Activated naive CD8-positive, alpha-beta T cell treated with anti-CD3 and anti-CD28 coated beads, Interleukin-2, amount 10 ng/mL, durations not matched to agents 7 days and 5 days (primary cell): ENCODE measurements around the gene OGFR. TPM values are rescaled to one million over a fixed set of nuclear protein-coding genes. Genes with fewer than 3 reads are reported as not detected.
A peak's percentile ranks its signal among the peaks of the same experiment; 100 is the strongest.

ENCODE experiments used
- ATAC-seq: fragments of 150-1000 bp; cut with Tn5 transposase; one replicate; pipeline ENCODE4 v1.10.0; 2021; ENCODE audit warnings: low read depth, moderate library complexity
- POLR2A ChIA-PET: fragments of 350-600 bp; sonication (Branson Sonifier 250); formaldehyde crosslinking; loops from one replicate; lab custom pipeline; 2021; ENCODE audit warnings: antibody characterized with exemption; lab: Charles Lee
- DNase-seq: peaks from one replicate; pipeline ENCODE4 v3.0.0; 2021
- H3K27ac Mint-ChIP-seq: one replicate; pipeline ENCODE4 v1.8.0; 2022; ENCODE audit warnings: mild to moderate bottlenecking, mixed read lengths
- H3K27me3 Mint-ChIP-seq: one replicate; pipeline ENCODE4 v1.8.0; 2022; ENCODE audit warnings: mild to moderate bottlenecking, moderate library complexity, mixed read lengths
- H3K36me3 Mint-ChIP-seq: one replicate; pipeline ENCODE4 v1.8.0; 2021; ENCODE audit warnings: mild to moderate bottlenecking, mixed read lengths
- H3K4me1 Mint-ChIP-seq: one replicate; pipeline ENCODE4 v1.8.0; 2021; ENCODE audit warnings: mixed read lengths
- H3K4me3 Mint-ChIP-seq: one replicate; pipeline ENCODE4 v1.8.0; 2022; ENCODE audit warnings: mild to moderate bottlenecking, moderate library complexity, mixed read lengths
- H3K9me3 Mint-ChIP-seq: one replicate; pipeline ENCODE4 v1.8.0; 2021; ENCODE audit warnings: mixed read lengths
- total RNA-seq, 2 experiments: library from RNA; stranded (reverse); gene quantifications; one replicate each; pipeline ENCODE4 v1.2.3, GENCODE V29; 2021

The OGFR gene
- total RNA-seq, 2 experiments from 2014 or later, result 80.8 to 81.1 TPM

- Mint-ChIP-seq H3K36me3 (no peaks in the 10 kb centered on the region), H3K9me3 (no peaks in the 10 kb centered on the region), H3K4me3 (no peak overlapping the region), H3K27me3 (no peaks in the 10 kb centered on the region), H3K4me1 (peaks cover 4% of the 10 kb centered on the region), H3K27ac (no peak overlapping the region)
- POLR2A ChIA-PET, result no interaction called here
- DNase-seq (no peak), ATAC-seq (no peak)
Observed at GRCh38 chr20:62764156-62764935, 40.3 kb upstream of the OGFR start.

GRCh38 chr20:62765021-62765420, 39.6 kb upstream of the OGFR start:
- POLR2A ChIA-PET, result interaction anchor here (0.6 kb wide), 1 partner anchor 79 kb away, joined by 3 read pairs; no protein-coding TSS in a partner anchor
- no peaks in the 10 kb centered on the region for H3K27me3 Mint-ChIP-seq
- H3K36me3 Mint-ChIP-seq, result no peaks in the 10 kb centered on the region
- H3K9me3 Mint-ChIP-seq, result no peaks in the 10 kb centered on the region
- DNase-seq, result no peak
- peak overlapping the region; percentile 16 for H3K27ac Mint-ChIP-seq
- H3K4me1 Mint-ChIP-seq, result peaks cover 4% of the 10 kb centered on the region
- H3K4me3 Mint-ChIP-seq, result no peak overlapping the region
- ATAC-seq, result no peak

GRCh38 chr20:62765432-62766070, 39.1 kb upstream of the OGFR start:
- Mint-ChIP-seq H3K4me1 (peaks cover 4% of the 10 kb centered on the region), H3K36me3 (no peaks in the 10 kb centered on the region), H3K4me3 (no peak overlapping the region), H3K27me3 (no peaks in the 10 kb centered on the region), H3K9me3 (no peaks in the 10 kb centered on the region), H3K27ac (no peak overlapping the region)
- DNase-seq (no peak), ATAC-seq (no peak)
- POLR2A ChIA-PET, result interaction anchor here (0.6 kb wide), 1 partner anchor 79 kb away, joined by 3 read pairs; no protein-coding TSS in a partner anchor

- ATAC-seq, result no peak
- Mint-ChIP-seq H3K4me1 (peaks cover 4% of the 10 kb centered on the region), H3K36me3 (no peaks in the 10 kb centered on the region), H3K4me3 (no peak overlapping the region), H3K9me3 (no peaks in the 10 kb centered on the region), H3K27me3 (no peaks in the 10 kb centered on the region), H3K27ac (no peak overlapping the region)
- POLR2A ChIA-PET, result no interaction called here
- DNase-seq, result no peak
Observed at GRCh38 chr20:62766071-62766450, 38.6 kb upstream of the OGFR start.

GRCh38 chr20:62766716-62767115, 37.9 kb upstream of the OGFR start:
- Mint-ChIP-seq H3K4me1 (peaks cover 4% of the 10 kb centered on the region), H3K27ac (no peak overlapping the region), H3K36me3 (no peaks in the 10 kb centered on the region), H3K4me3 (no peak overlapping the region), H3K9me3 (no peaks in the 10 kb centered on the region), H3K27me3 (no peaks in the 10 kb centered on the region)
- ATAC-seq (no peak), DNase-seq (no peak)
- POLR2A ChIA-PET, result interaction anchor here (1.2 kb wide), 1 partner anchor 63 kb away, joined by 4 read pairs; no protein-coding TSS in a partner anchor

- H3K4me1 Mint-ChIP-seq, result peaks cover 6% of the 10 kb centered on the region
Observed at GRCh38 chr20:62768234-62768546, 36.4 kb upstream of the OGFR start.

DNA sequence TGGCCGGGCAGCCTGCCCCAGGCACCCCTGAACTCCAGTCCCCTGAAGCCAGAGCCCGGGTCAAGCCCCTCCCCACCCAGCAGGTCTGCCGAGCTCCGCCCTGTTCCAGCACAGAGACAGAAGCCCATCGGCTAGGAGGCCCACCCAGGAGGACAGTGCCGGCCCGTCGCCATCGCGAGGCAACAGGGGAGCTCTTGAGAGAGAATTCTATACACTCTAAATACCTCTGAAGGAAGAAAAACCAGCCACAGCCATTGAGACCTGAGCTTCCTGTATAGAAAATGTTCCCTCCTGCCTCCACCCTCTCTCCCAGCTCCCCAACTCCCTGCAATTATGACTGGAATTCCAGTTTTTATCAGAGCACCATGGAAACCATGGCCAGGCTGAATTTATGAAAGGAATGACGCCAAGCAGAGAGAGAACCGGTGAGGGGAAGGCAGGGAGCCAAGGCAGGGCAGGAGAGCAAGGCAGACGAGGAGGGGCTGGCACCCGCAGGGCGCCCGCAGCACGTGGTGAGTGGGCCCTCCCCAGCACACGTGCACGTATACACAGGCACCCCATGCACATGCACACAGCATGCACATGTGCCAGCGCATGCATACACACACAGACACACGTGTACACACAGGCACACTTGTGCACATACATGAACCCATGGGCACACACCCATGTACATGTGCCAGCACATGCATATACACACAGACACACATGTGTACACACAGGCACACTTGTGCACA, 35.9 kb upstream of the OGFR start:
- Mint-ChIP-seq H3K4me1 (peaks cover 6% of the 10 kb centered on the region), H3K9me3 (no peaks in the 10 kb centered on the region), H3K4me3 (no peak overlapping the region), H3K27ac (no peak overlapping the region), H3K27me3 (no peaks in the 10 kb centered on the region), H3K36me3 (no peaks in the 10 kb centered on the region)
- POLR2A ChIA-PET, result no interaction called here
- DNase-seq, result no peak
- no peak for ATAC-seq

More at GRCh38 chr20:62768234-62768546, 36.4 kb upstream of the OGFR start:
- Mint-ChIP-seq H3K9me3 (no peaks in the 10 kb centered on the region), H3K4me3 (no peak overlapping the region), H3K27me3 (no peaks in the 10 kb centered on the region), H3K36me3 (no peaks in the 10 kb centered on the region), H3K27ac (no peak overlapping the region)
- no peak for DNase-seq
- POLR2A ChIA-PET, result interaction anchor here (1.2 kb wide), 1 partner anchor 65 kb away, joined by 4 read pairs; no protein-coding TSS in a partner anchor
- no peak for ATAC-seq

GRCh38 chr20:62769346-62770071, 35.1 kb upstream of the OGFR start:
- no peaks in the 10 kb centered on the region for H3K36me3 Mint-ChIP-seq
- no peak for DNase-seq
- POLR2A ChIA-PET, result no interaction called here
- H3K27me3 Mint-ChIP-seq, result no peaks in the 10 kb centered on the region
- H3K9me3 Mint-ChIP-seq, result no peaks in the 10 kb centered on the region
- H3K4me3 Mint-ChIP-seq, result no peak overlapping the region
- ATAC-seq, result no peak
- H3K4me1 Mint-ChIP-seq, result peaks cover 6% of the 10 kb centered on the region
- H3K27ac Mint-ChIP-seq, result no peak overlapping the region

DNA sequence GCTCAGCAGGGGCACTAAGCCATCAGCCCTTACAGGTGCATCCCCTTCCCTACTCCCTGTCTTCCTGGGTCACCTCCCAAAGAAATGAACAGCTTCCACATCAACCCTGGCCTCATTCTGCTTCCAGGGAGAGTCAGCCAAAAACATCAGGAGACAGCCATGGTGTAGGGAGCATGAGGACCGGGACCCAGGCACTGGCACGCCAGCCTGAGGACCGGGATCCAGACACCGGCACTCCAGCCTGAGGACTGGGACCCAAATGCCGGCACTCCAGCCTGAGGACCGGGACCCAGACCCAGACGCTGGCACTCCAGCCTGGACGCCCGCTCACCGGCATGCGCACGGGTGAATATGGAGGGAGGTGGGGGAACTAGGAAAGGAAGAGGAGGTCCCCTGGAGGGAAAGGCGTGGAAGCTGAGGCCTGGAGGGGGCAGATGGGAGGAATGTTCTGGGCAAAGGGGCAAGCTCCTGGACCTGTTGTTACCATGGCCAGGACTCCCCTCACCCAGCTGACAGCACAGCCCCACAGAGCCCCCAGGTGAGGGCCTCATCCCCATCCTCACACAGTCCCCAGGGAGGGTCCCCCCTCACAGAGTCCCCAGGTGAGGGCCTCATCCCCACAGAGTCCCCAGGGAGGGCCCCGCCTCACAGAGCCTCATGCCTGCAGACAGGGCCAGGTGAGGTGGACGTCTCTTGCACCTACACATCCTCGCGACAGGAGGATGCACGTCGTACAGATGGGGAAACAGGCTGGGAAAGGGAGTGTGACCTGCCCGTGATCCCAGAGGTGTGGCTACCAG, 34.3 kb upstream of the OGFR start:
- peaks cover 9% of the 10 kb centered on the region for H3K4me1 Mint-ChIP-seq
- H3K27me3 Mint-ChIP-seq, result no peaks in the 10 kb centered on the region
- H3K27ac Mint-ChIP-seq, result no peak overlapping the region
- POLR2A ChIA-PET, result no interaction called here
- ATAC-seq (no peak), DNase-seq (no peak)
- H3K4me3 Mint-ChIP-seq, result no peak overlapping the region
- no peaks in the 10 kb centered on the region for H3K9me3 Mint-ChIP-seq
- H3K36me3 Mint-ChIP-seq, result no peaks in the 10 kb centered on the region

DNA sequence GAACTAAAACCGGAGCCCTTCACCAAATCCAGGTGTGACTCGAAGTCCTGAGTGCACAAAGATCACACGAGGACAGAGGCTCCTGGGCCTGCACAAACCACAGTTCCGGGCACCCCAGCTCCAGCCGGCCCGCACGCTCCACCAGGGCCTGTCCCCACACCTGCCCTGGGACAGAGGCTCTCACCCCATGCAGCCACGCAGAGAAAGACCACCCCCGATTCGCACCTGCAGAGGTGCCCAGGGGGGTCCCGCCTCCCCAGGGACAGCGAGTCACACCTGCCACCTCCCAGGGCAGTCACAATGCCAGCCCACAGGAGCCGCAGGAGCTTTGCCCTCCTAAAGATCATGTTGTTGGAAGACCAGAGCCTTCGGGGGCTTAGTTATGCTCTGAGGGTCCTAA, 33.7 kb upstream of the OGFR start:
- no peak overlapping the region for H3K4me3 Mint-ChIP-seq
- peaks cover 12% of the 10 kb centered on the region for H3K4me1 Mint-ChIP-seq
- H3K9me3 Mint-ChIP-seq, result no peaks in the 10 kb centered on the region
- POLR2A ChIA-PET, result no interaction called here
- DNase-seq (no peak), ATAC-seq (no peak)
- H3K36me3 Mint-ChIP-seq, result no peaks in the 10 kb centered on the region
- H3K27ac Mint-ChIP-seq, result no peak overlapping the region
- no peaks in the 10 kb centered on the region for H3K27me3 Mint-ChIP-seq

- peaks cover 17% of the 10 kb centered on the region for H3K4me1 Mint-ChIP-seq
- H3K36me3 Mint-ChIP-seq, result no peaks in the 10 kb centered on the region
- no peaks in the 10 kb centered on the region for H3K9me3 Mint-ChIP-seq
- no peak overlapping the region for H3K27ac Mint-ChIP-seq
- no peaks in the 10 kb centered on the region for H3K27me3 Mint-ChIP-seq
- no peak overlapping the region for H3K4me3 Mint-ChIP-seq
- POLR2A ChIA-PET, result no interaction called here
- ATAC-seq, result no peak
- DNase-seq, result no peak
Observed at GRCh38 chr20:62771396-62772102, 33.1 kb upstream of the OGFR start.

DNA sequence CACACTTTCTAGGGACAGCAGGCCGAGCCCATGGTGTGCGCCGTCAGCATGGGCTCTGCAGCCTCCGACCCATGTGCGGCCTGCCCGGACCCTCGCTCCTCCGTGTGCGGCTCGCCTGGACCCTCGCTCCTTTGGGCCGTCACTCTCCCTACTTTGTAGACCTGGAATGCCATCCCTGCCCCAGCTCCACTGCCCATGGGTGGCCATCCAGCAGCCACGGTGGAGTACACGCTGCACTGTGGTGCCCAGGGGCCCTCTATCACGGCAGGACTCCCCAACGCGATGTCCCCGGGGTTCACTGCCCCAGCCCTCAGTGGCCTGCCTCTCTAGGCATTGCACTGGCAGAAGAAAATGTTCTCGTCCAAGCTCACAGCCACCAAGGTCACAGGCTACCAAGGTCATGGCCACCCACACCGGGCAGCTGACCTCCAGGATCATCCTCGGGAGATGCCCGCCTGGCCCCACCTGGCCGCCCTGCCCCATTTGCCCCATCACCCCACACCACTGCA, 32.5 kb upstream of the OGFR start:
- no peak overlapping the region for H3K4me3 Mint-ChIP-seq
- H3K36me3 Mint-ChIP-seq, result no peaks in the 10 kb centered on the region
- H3K4me1 Mint-ChIP-seq, result peaks cover 21% of the 10 kb centered on the region
- no peak overlapping the region for H3K27ac Mint-ChIP-seq
- H3K27me3 Mint-ChIP-seq, result no peaks in the 10 kb centered on the region
- no peak for DNase-seq
- no peaks in the 10 kb centered on the region for H3K9me3 Mint-ChIP-seq
- POLR2A ChIA-PET, result no interaction called here
- ATAC-seq, result no peak
